ENCODE results near the gene SHB.

The SHB gene

GRCh38 chr9:37921168-37921510 is 147.9 kb downstream of the SHB start:
- no peak overlapping the region for H3K9ac ChIP-seq
- H3K4me1 ChIP-seq: no peaks in the 10 kb centered on the region
- no peaks in the 10 kb centered on the region for H3K79me2 ChIP-seq
- no peaks in the 10 kb centered on the region for H3K9me3 ChIP-seq (ENCODE audit: control insufficient read depth, low read length)
- H3K4me2 ChIP-seq (ENCODE audit: low read length): no peak overlapping the region
- TF ChIP-seq CTCF (IDR thresholded peaks at IDR 0.05): no peak
- no peak overlapping the region for H3K4me3 ChIP-seq (ENCODE audit: low read depth, low read length)
- H3K27me3 ChIP-seq (ENCODE audit: control insufficient read depth, insufficient read depth, low read length): no peaks in the 10 kb centered on the region
- H3K36me3 ChIP-seq (ENCODE audit: control insufficient read depth, insufficient read depth, low read length): no peaks in the 10 kb centered on the region
- H3K27ac ChIP-seq: no peak overlapping the region
- H2AFZ ChIP-seq: no peak overlapping the region

GRCh38 chr9:37920471-37921167 is 148.4 kb downstream of the SHB start:
- Histone ChIP-seq H3K9me3 (ENCODE audit: control insufficient read depth, low read length) (no peaks in the 10 kb centered on the region), H3K79me2 (no peaks in the 10 kb centered on the region), H3K27ac (no peak overlapping the region), H3K4me2 (ENCODE audit: low read length) (no peak overlapping the region), H3K4me3 (ENCODE audit: low read depth, low read length) (no peak overlapping the region), H3K27me3 (ENCODE audit: control insufficient read depth, insufficient read depth, low read length) (no peaks in the 10 kb centered on the region), H3K9ac (no peak overlapping the region), H3K36me3 (ENCODE audit: control insufficient read depth, insufficient read depth, low read length) (no peaks in the 10 kb centered on the region), H3K4me1 (no peaks in the 10 kb centered on the region), H2AFZ (no peak overlapping the region)
- no peak for TF ChIP-seq CTCF (IDR thresholded peaks at IDR 0.05)

GRCh38 chr9:37919956-37920335 is 149.1 kb downstream of the SHB start:
- H3K36me3 ChIP-seq (ENCODE audit: control insufficient read depth, insufficient read depth, low read length): no peaks in the 10 kb centered on the region
- H3K9ac ChIP-seq: no peak overlapping the region
- TF ChIP-seq CTCF (IDR thresholded peaks at IDR 0.05): no peak
- no peak overlapping the region for H3K27ac ChIP-seq
- H3K27me3 ChIP-seq (ENCODE audit: control insufficient read depth, insufficient read depth, low read length): no peaks in the 10 kb centered on the region
- no peak overlapping the region for H2AFZ ChIP-seq
- no peaks in the 10 kb centered on the region for H3K9me3 ChIP-seq (ENCODE audit: control insufficient read depth, low read length)
- H3K4me3 ChIP-seq (ENCODE audit: low read depth, low read length): no peak overlapping the region
- no peaks in the 10 kb centered on the region for H3K79me2 ChIP-seq
- H3K4me2 ChIP-seq (ENCODE audit: low read length): no peak overlapping the region
- no peaks in the 10 kb centered on the region for H3K4me1 ChIP-seq

GRCh38 chr9:37919246-37919955 is 149.6 kb downstream of the SHB start:
- H3K4me3 ChIP-seq (ENCODE audit: low read depth, low read length): no peak overlapping the region
- H3K79me2 ChIP-seq: no peaks in the 10 kb centered on the region
- no peaks in the 10 kb centered on the region for H3K4me1 ChIP-seq
- H3K9ac ChIP-seq: no peak overlapping the region
- H2AFZ ChIP-seq: no peak overlapping the region
- no peaks in the 10 kb centered on the region for H3K27me3 ChIP-seq (ENCODE audit: control insufficient read depth, insufficient read depth, low read length)
- no peak overlapping the region for H3K4me2 ChIP-seq (ENCODE audit: low read length)
- no peak overlapping the region for H3K27ac ChIP-seq
- H3K36me3 ChIP-seq (ENCODE audit: control insufficient read depth, insufficient read depth, low read length): no peaks in the 10 kb centered on the region
- TF ChIP-seq CTCF (IDR thresholded peaks at IDR 0.05): no peak
- no peaks in the 10 kb centered on the region for H3K9me3 ChIP-seq (ENCODE audit: control insufficient read depth, low read length)

All from parathyroid adenoma (tissue), 2 donors.